Measurements from ENCODE around the gene ADIRF.
A peak's percentile ranks its signal among the peaks of the same experiment; 100 is the strongest.

DNA sequence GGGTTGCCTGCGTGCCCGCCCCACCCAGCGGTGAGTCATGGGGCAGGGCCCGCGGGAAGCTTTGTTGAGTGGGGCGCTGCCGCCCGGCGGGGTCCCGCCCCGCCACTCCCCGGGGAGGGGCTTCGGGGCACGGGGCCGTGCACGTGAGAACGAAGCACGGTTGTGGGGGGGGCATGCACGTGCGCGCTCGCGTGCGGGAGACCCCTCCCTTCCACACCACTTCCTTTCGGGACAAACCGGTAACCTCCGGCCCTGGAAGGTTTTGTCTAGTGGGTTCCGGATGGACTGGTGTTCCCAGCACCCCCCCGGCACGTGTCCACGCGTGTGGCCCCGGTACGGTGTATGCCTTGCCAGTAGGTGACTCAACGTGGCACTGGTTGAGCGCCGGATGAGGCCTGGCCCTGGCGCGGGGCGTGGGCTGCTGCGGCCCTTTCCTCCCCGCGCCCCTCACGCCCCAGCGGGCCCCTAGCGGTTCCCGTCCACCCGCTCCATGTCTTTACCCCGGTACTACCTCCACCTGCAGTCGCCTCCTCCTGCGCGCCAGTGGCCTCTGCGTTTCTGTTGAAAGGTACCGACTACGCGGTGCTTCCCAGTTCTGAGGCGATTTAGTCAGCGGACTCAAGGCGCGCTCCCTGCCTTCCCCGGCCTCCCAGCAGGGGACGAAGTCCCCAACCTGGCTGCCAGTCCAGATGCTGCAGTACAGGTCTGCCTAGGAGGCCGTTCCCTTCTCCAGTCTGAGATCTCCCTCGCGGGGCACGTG, 3.1 kb downstream of the ADIRF start:
- TF ChIP-seq, protein P1, sequence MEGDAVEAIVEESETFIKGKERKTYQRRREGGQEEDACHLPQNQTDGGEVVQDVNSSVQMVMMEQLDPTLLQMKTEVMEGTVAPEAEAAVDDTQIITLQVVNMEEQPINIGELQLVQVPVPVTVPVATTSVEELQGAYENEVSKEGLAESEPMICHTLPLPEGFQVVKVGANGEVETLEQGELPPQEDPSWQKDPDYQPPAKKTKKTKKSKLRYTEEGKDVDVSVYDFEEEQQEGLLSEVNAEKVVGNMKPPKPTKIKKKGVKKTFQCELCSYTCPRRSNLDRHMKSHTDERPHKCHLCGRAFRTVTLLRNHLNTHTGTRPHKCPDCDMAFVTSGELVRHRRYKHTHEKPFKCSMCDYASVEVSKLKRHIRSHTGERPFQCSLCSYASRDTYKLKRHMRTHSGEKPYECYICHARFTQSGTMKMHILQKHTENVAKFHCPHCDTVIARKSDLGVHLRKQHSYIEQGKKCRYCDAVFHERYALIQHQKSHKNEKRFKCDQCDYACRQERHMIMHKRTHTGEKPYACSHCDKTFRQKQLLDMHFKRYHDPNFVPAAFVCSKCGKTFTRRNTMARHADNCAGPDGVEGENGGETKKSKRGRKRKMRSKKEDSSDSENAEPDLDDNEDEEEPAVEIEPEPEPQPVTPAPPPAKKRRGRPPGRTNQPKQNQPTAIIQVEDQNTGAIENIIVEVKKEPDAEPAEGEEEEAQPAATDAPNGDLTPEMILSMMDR (IDR thresholded peaks at IDR 0.05) = peak; percentile 33
- no peak for TF ChIP-seq EZH2 (IDR thresholded peaks at IDR 0.05; ENCODE audit: borderline replicate concordance, insufficient read depth, low read depth, low read length, poor library complexity, severe bottlenecking)

Data from B cell (primary cell).